HEK293 (cell line): ENCODE measurements around the gene FAM83E.

Source experiments
- GLI4 ChIP-seq: fragments of 450-650 bp; formaldehyde crosslinking; IDR thresholded peaks from 2 replicates; pipeline ENCODE4 v1.5.1; 2016; ENCODE audit warnings: missing biosample characterization, missing genetic modification characterization
- KLF1 ChIP-seq: fragments of 450-650 bp; formaldehyde crosslinking; IDR thresholded peaks from 2 replicates; pipeline ENCODE4 v1.5.1; 2016; ENCODE audit warnings: missing biosample characterization, missing genetic modification characterization
- KLF17 ChIP-seq: fragments of 450-650 bp; formaldehyde crosslinking; IDR thresholded peaks from 2 replicates; pipeline ENCODE4 v1.5.1; 2016; ENCODE audit warnings: missing biosample characterization, missing genetic modification characterization
- PRDM1 ChIP-seq: fragments of 450-650 bp; formaldehyde crosslinking; IDR thresholded peaks from 2 replicates; pipeline ENCODE4; 2016; ENCODE audit warnings: missing biosample characterization, missing genetic modification characterization
- PRDM2 ChIP-seq: fragments of 450-650 bp; formaldehyde crosslinking; IDR thresholded peaks from 2 replicates; pipeline ENCODE4 v1.5.1; 2016; ENCODE audit warnings: missing biosample characterization, missing genetic modification characterization, borderline replicate concordance
- SP2 ChIP-seq: fragments of 450-650 bp; formaldehyde crosslinking; IDR thresholded peaks from 2 replicates; pipeline ENCODE4 v1.5.1; 2016; ENCODE audit warnings: missing biosample characterization, missing genetic modification characterization
- SP3 ChIP-seq: fragments of 450-650 bp; formaldehyde crosslinking; IDR thresholded peaks from 2 replicates; pipeline ENCODE4 v1.5.1; 2016; ENCODE audit warnings: missing biosample characterization, missing genetic modification characterization
- ZBTB26 ChIP-seq: fragments of 450-650 bp; formaldehyde crosslinking; optimal IDR thresholded peaks from 2 replicates; pipeline ENCODE3; 2016; ENCODE audit warnings: missing biosample characterization, mild to moderate bottlenecking, missing genetic modification characterization
- ZBTB49 ChIP-seq: fragments of 450-650 bp; formaldehyde crosslinking; IDR thresholded peaks from 2 replicates; pipeline ENCODE4 v1.5.1; 2016; ENCODE audit warnings: missing biosample characterization, missing genetic modification characterization, low read depth
- ZBTB6 ChIP-seq: fragments of 450-650 bp; formaldehyde crosslinking; IDR thresholded peaks from 2 replicates; pipeline ENCODE4 v1.5.1; 2017; ENCODE audit warnings: missing biosample characterization, missing genetic modification characterization
- ZFHX2 ChIP-seq: fragments of 450-650 bp; formaldehyde crosslinking; conservative IDR thresholded peaks from 2 replicates; pipeline ENCODE4 v1.5.1; 2016; ENCODE audit warnings: missing biosample characterization, missing genetic modification characterization
- ZFP41 ChIP-seq: fragments of 450-650 bp; formaldehyde crosslinking; IDR thresholded peaks from 2 replicates; pipeline ENCODE4 v1.5.1; 2016; ENCODE audit warnings: missing biosample characterization, missing genetic modification characterization, borderline replicate concordance
- ZNF155 ChIP-seq: fragments of 450-650 bp; formaldehyde crosslinking; IDR thresholded peaks from 2 replicates; pipeline ENCODE4 v1.5.1; 2016; ENCODE audit warnings: missing biosample characterization, missing genetic modification characterization
- ZNF174 ChIP-seq: fragments of 450-650 bp; formaldehyde crosslinking; IDR thresholded peaks from 2 replicates; pipeline ENCODE4 v1.5.0; 2017; ENCODE audit warnings: missing biosample characterization, mild to moderate bottlenecking, missing genetic modification characterization
- ZNF214 ChIP-seq: fragments of 450-650 bp; formaldehyde crosslinking; IDR thresholded peaks from 2 replicates; pipeline ENCODE4 v1.5.1; 2017; ENCODE audit warnings: missing biosample characterization, mild to moderate bottlenecking, missing genetic modification characterization, borderline replicate concordance
- ZNF223 ChIP-seq: fragments of 450-650 bp; formaldehyde crosslinking; IDR thresholded peaks from 2 replicates; pipeline ENCODE4 v1.5.1; 2016; ENCODE audit warnings: missing biosample characterization, missing genetic modification characterization
- ZNF239 ChIP-seq: fragments of 450-650 bp; formaldehyde crosslinking; IDR thresholded peaks from 2 replicates; pipeline ENCODE4 v1.5.1; 2016; ENCODE audit warnings: missing biosample characterization, missing genetic modification characterization
- ZNF274 ChIP-seq, 2 experiments: fragments of 200-500 bp in 1 of 2; fragments of 450-650 bp in 1 of 2; sonication (Bioruptor generic) in 1 of 2; formaldehyde crosslinking in 1 of 2; IDR thresholded peaks; 2 replicates each; pipeline versions ENCODE4 v1.5.1 to v1.6.1; 2014 to 2016; ENCODE audit warnings: borderline replicate concordance in 1 of 2, inconsistent platforms in 1 of 2, low read length in 1 of 2, missing biosample characterization in 1 of 2, missing genetic modification characterization in 1 of 2
- ZNF473 ChIP-seq: fragments of 450-650 bp; formaldehyde crosslinking; IDR thresholded peaks from 2 replicates; pipeline ENCODE4 v1.5.1; 2017; ENCODE audit warnings: missing biosample characterization, missing genetic modification characterization
- ZNF544 ChIP-seq: fragments of 450-650 bp; formaldehyde crosslinking; IDR thresholded peaks from 2 replicates; pipeline ENCODE4 v1.5.0; 2017; ENCODE audit warnings: missing biosample characterization, missing genetic modification characterization
- ZNF558 ChIP-seq: fragments of 450-650 bp; formaldehyde crosslinking; IDR thresholded peaks from 2 replicates; pipeline ENCODE4 v1.5.1; 2016; ENCODE audit warnings: missing biosample characterization, missing genetic modification characterization
- ZNF560 ChIP-seq: fragments of 450-650 bp; formaldehyde crosslinking; IDR thresholded peaks from 2 replicates; pipeline ENCODE4 v1.5.1; 2017; ENCODE audit warnings: missing biosample characterization, missing genetic modification characterization, borderline replicate concordance
- ZNF561 ChIP-seq: fragments of 450-650 bp; IDR thresholded peaks from 2 replicates; pipeline ENCODE4 v1.5.1; 2018; ENCODE audit warnings: missing biosample characterization, missing genetic modification characterization, borderline replicate concordance
- ZNF600 ChIP-seq: fragments of 450-650 bp; formaldehyde crosslinking; IDR thresholded peaks from 2 replicates; pipeline ENCODE4 v1.5.1; 2016; ENCODE audit warnings: missing biosample characterization, missing genetic modification characterization
- ZNF621 ChIP-seq: fragments of 450-650 bp; formaldehyde crosslinking; IDR thresholded peaks from 2 replicates; pipeline ENCODE4 v1.5.1; 2017; ENCODE audit warnings: missing biosample characterization, missing genetic modification characterization
- ZNF624 ChIP-seq: fragments of 450-650 bp; formaldehyde crosslinking; IDR thresholded peaks from 2 replicates; pipeline ENCODE4 v1.5.1; 2017; ENCODE audit warnings: missing biosample characterization, missing genetic modification characterization
- ZNF670 ChIP-seq: fragments of 450-650 bp; formaldehyde crosslinking; IDR thresholded peaks from 2 replicates; pipeline ENCODE4 v1.5.1; 2016; ENCODE audit warnings: missing biosample characterization, missing genetic modification characterization, low read depth
- ZSCAN16 ChIP-seq: fragments of 450-650 bp; formaldehyde crosslinking; IDR thresholded peaks from 2 replicates; pipeline ENCODE4 v1.5.1; 2016; ENCODE audit warnings: missing biosample characterization, missing genetic modification characterization
- ZSCAN23 ChIP-seq: fragments of 450-650 bp; formaldehyde crosslinking; IDR thresholded peaks from 2 replicates; pipeline ENCODE4 v1.5.1; 2016; ENCODE audit warnings: missing biosample characterization, missing genetic modification characterization

The FAM83E gene

GRCh38 chr19:48635263-48635965 lies 20.5 kb upstream of the FAM83E start (continued):
- no peak for TF ChIP-seq ZNF621 (tag by site-specific recombination)
- no peak for TF ChIP-seq ZNF239 (tag by site-specific recombination)
- TF ChIP-seq GLI4 (tag by site-specific recombination) = no peak
- TF ChIP-seq ZNF544 (tag by site-specific recombination) = no peak
- TF ChIP-seq SP2 = peak; percentile 27; the same call in 1 of the 2 replicates
- peak; percentile 58; the same call in 1 of the 2 replicates for TF ChIP-seq ZNF561 (tag by site-specific recombination)
- no peak for TF ChIP-seq ZFP41 (tag by site-specific recombination)
- TF ChIP-seq ZSCAN16 (tag by site-specific recombination) = no peak
- TF ChIP-seq ZBTB26 = peak; percentile 49
- TF ChIP-seq ZNF624 (tag by site-specific recombination) = no peak
- TF ChIP-seq ZNF214 = no peak
- TF ChIP-seq PRDM2 (tag by site-specific recombination) = no peak
- TF ChIP-seq PRDM1 (tag by site-specific recombination) = no peak
- TF ChIP-seq ZSCAN23 (tag by site-specific recombination) = no peak
- TF ChIP-seq ZNF174 (tag by site-specific recombination) = no peak
- TF ChIP-seq KLF1 = no peak
- TF ChIP-seq ZNF155 (tag by site-specific recombination) = no peak
- TF ChIP-seq ZNF274 (IDR thresholded peaks at IDR 0.05; ENCODE audit: low read length) = no peak
- TF ChIP-seq ZNF274 (tag by site-specific recombination; IDR thresholded peaks at IDR 0.05; ENCODE audit: borderline replicate concordance) = no peak
- no peak for TF ChIP-seq ZBTB49 (tag by site-specific recombination)
- TF ChIP-seq ZBTB6 (tag by site-specific recombination) = no peak
- TF ChIP-seq ZNF600 = peak; percentile 27; the same call in 1 of the 2 replicates
- TF ChIP-seq SP3 = peak; percentile 29; the same call in 1 of the 2 replicates
- TF ChIP-seq KLF17 (tag by site-specific recombination) = no peak
- TF ChIP-seq ZNF670 (tag by site-specific recombination) = no peak
- no peak for TF ChIP-seq ZNF223 (tag by site-specific recombination)
- TF ChIP-seq ZNF558 = no peak
- no peak for TF ChIP-seq ZNF473 (tag by site-specific recombination)
- TF ChIP-seq ZFHX2 (tag by site-specific recombination) = peak; percentile 77
- no peak for TF ChIP-seq ZNF560
